GM12878 (cell line): ENCODE measurements around the gene EXO1. TPM values are rescaled to one million over a fixed set of nuclear protein-coding genes. Genes with fewer than 3 reads are reported as not detected.

Experiments
- ATAC-seq: fragments of 200-7000 bp; cut with Tn5 transposase; 3 replicates; pipeline ENCODE4 v1.9.1; 2020; ENCODE audit warnings: mild to moderate bottlenecking, moderate library complexity
- BruUV-seq: library from RNA; stranded (reverse); fragments of 400-500 nt; replicated peaks from 2 replicates; lab custom pipeline; 2021; lab: Mats Ljungman, UMichigan
- CTCF ChIA-PET: fragments of 300-600 bp; sonication (Branson Sonifier 250); formaldehyde crosslinking; extraction: SDS; loops from one replicate; lab custom pipeline; 2021; ENCODE audit warnings: inconsistent platforms; lab: Yijun Ruan, JAX
- POLR2A ChIA-PET: fragments of 350-600 bp; formaldehyde crosslinking; extraction: SDS; loops from one replicate; lab custom pipeline; 2021; ENCODE audit warnings: inconsistent platforms; lab: Charles Lee
- RAD21 ChIA-PET: fragments of 300-600 bp; sonication (Branson Sonifier 250); formaldehyde crosslinking; loops from one replicate; lab custom pipeline; 2023; ENCODE audit warnings: antibody characterized with exemption; ENCODE audit not compliant: unreplicated experiment; lab: Charles Lee
- SMC1A ChIA-PET: fragments of 300-600 bp; sonication (Branson Sonifier 250); formaldehyde crosslinking; loops from one replicate; lab custom pipeline; 2023; ENCODE audit not compliant: unreplicated experiment, uncharacterized antibody; lab: Charles Lee
- DNase-seq: peaks from one replicate; pipeline ENCODE4 v3.0.0-alpha.2; 2011; ENCODE audit warnings: low read depth, low spot score
- FAIRE-seq: peaks from 3 replicates; lab custom pipeline; 2011; peaks lifted over from hg19 to GRCh38; lab: Jason Lieb, UNC
- H2AFZ ChIP-seq: 2 replicates; pipeline ENCODE4 v1.6.0; 2011; ENCODE audit warnings: low read depth, low read length, control low read depth; ENCODE audit not compliant: control insufficient read depth
- H3K27ac ChIP-seq: 2 replicates; pipeline ENCODE4 v1.5.1; 2011; ENCODE audit warnings: control low read depth; ENCODE audit not compliant: control insufficient read depth, insufficient read depth
- H3K27me3 ChIP-seq, 2 experiments: replicated peaks in 1 of 2; 2 replicates each; pipeline versions ENCODE4 v1.6.0 to v1.6.1; 2011; ENCODE audit warnings: low read length in 1 of 2; ENCODE audit not compliant: control insufficient read depth in 2 of 2, insufficient read depth in 2 of 2
- H3K36me3 ChIP-seq, 2 experiments: 2 replicates each; pipeline ENCODE4 v1.5.1; 2011; ENCODE audit warnings: low read length in 1 of 2; ENCODE audit not compliant: control insufficient read depth in 2 of 2, insufficient read depth in 2 of 2
- H3K4me1 ChIP-seq: 2 replicates; pipeline ENCODE4 v1.6.1; 2011; ENCODE audit warnings: mild to moderate bottlenecking, low read length, moderate library complexity, mixed read lengths; ENCODE audit not compliant: control insufficient read depth, insufficient read depth
- H3K4me2 ChIP-seq: 2 replicates; pipeline ENCODE4 v1.6.0; 2011; ENCODE audit warnings: control low read depth; ENCODE audit not compliant: control insufficient read depth, insufficient read depth
- H3K4me3 ChIP-seq: fragments of 200-600 bp; sonication (generic); 2 replicates; pipeline ENCODE4 v1.5.1; 2016
- H3K79me2 ChIP-seq: 2 replicates; pipeline ENCODE4 v1.6.0; 2011; ENCODE audit warnings: low read length; ENCODE audit not compliant: control insufficient read depth, insufficient read depth
- H3K9ac ChIP-seq: 2 replicates; pipeline ENCODE4 v1.8.0; 2011; ENCODE audit warnings: low read length, control low read depth, mixed read lengths; ENCODE audit not compliant: control insufficient read depth, insufficient read depth
- H3K9me3 ChIP-seq: replicated peaks from 3 replicates; pipeline ENCODE4 v1.5.1; 2011; ENCODE audit warnings: mild to moderate bottlenecking, low read length; ENCODE audit not compliant: control insufficient read depth, insufficient read depth
- H4K20me1 ChIP-seq: 2 replicates; pipeline ENCODE4 v1.6.0; 2011; ENCODE audit not compliant: control insufficient read depth, insufficient read depth
- GATAD2B ChIP-seq: fragments of 450-650 bp; conservative IDR thresholded peaks from 2 replicates; pipeline ENCODE4 v1.6.1; 2017; ENCODE audit warnings: low read depth, mild to moderate bottlenecking, moderate library complexity
- HDGF ChIP-seq: fragments of 450-650 bp; IDR thresholded peaks from 2 replicates; pipeline ENCODE4 v1.6.1; 2016; ENCODE audit warnings: antibody characterized with exemption
- IRF5 ChIP-seq: fragments of 450-650 bp; IDR thresholded peaks from 2 replicates; pipeline ENCODE4 v1.6.1; 2017; ENCODE audit warnings: borderline replicate concordance
- NRF1 ChIP-seq: conservative IDR thresholded peaks from 2 replicates; pipeline ENCODE4 v1.6.1; 2011; ENCODE audit warnings: mild to moderate bottlenecking, low read depth, low read length, improper control_type of control experiment
- PML ChIP-seq: IDR thresholded peaks from 2 replicates; pipeline ENCODE4 v1.6.1; 2012; ENCODE audit warnings: low read length, inconsistent platforms
- POLR2A ChIP-seq: IDR thresholded peaks from 2 replicates; pipeline ENCODE4 v1.6.1; 2011; ENCODE audit warnings: low read depth, mild to moderate bottlenecking, low read length
- SMAD1 ChIP-seq: fragments of 450-650 bp; IDR thresholded peaks from 2 replicates; pipeline ENCODE4 v1.6.1; 2018; ENCODE audit warnings: mild to moderate bottlenecking, low read depth; ENCODE audit not compliant: partially characterized antibody
- SUZ12 ChIP-seq: fragments of 200-600 bp; sonication (generic); IDR thresholded peaks from one replicate; pipeline ENCODE4 v1.6.1; 2018; ENCODE audit warnings: antibody characterized with exemption, mild to moderate bottlenecking; ENCODE audit not compliant: unreplicated experiment
- ZNF384 ChIP-seq: IDR thresholded peaks from 2 replicates; pipeline ENCODE4 v1.6.1; 2012; ENCODE audit warnings: low read depth, mild to moderate bottlenecking, low read length, improper control_type of control experiment, borderline replicate concordance
- ZNF622 ChIP-seq: fragments of 450-650 bp; IDR thresholded peaks from 2 replicates; pipeline ENCODE4 v1.6.1; 2017; ENCODE audit warnings: mild to moderate bottlenecking, inconsistent platforms
- WGBS: methylation state at CpG from one replicate; pipeline ENCODE4 v1.1.6; 2016; ENCODE audit warnings: low lambda C conversion rate; ENCODE audit not compliant: insufficient replicate concordance, insufficient coverage; ENCODE audit errors: missing lambda C conversion rate; 5-methylcytosine and 5-hydroxymethylcytosine counted together
- in situ Hi-C: fragments of 300-500 bp; cut with MboI; formaldehyde crosslinking; loops from 9 replicates; pipeline ENCODE4 v1.14.3; 2018; ENCODE audit warnings: mixed read lengths
- intact Hi-C: fragments of 100-400 bp; cut with micrococcal nuclease; formaldehyde crosslinking; loops from one replicate; pipeline ENCODE4 v1.14.2; 2022; ENCODE audit not compliant: unreplicated experiment
- polyA plus RNA-seq, 11 experiments: library from polyadenylated mRNA; depleted of rRNA in 4 of 11; unstranded in 6 of 11; stranded (reverse) in 5 of 11; fragments of >200 nt; fragmentation: Nextera tagmentation in 4 of 11; fragmentation: Illumina TruSeq in 1 of 11; extraction: Ambion mirVana in 4 of 11; extraction: Trizol in 1 of 11; gene quantifications; 1 replicate in 1 of 11; 2 replicates in 10 of 11; pipeline versions ENCODE4 v1.2.1 to v1.2.3, GENCODE V29; 2011 to 2016; ENCODE audit warnings: inconsistent platforms in 2 of 11, missing spikeins in 2 of 11, low read depth in 1 of 11
- total RNA-seq, 4 experiments: library from RNA; depleted of rRNA in 3 of 4; stranded (reverse); fragments of >200 nt in 3 of 4; fragmentation: Illumina TruSeq in 1 of 4; extraction: Trizol in 1 of 4; gene quantifications; 2 replicates each; pipeline versions ENCODE4 v1.2.1 to v1.2.3, GENCODE V29; 2013 to 2021

The EXO1 gene
- total and polyA plus RNA-seq, 10 of the 15 experiments (the other 5 are each of a cell fraction or from before 2014, with no cell fraction given): 8.7 to 43.4 (median 30.6) TPM

DNA sequence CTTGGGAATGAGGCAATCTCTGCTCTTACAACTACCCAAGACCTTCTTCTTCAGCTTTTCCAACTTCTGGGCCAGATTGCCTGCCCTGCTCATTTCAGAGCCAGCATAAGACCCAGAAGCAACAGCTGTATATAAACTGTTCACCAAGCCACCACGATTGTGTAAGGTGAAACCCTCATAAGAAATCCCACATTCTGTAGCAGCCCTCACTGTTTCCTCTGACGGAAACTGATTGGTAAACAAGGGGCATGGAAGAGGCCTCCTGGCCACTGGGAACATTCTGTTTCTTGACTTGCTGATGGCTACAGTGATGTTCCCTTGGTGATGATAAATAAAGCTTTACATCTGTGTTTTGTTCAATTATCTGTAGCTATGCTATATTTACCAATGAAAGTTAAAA lies 39.7 kb upstream of the EXO1 start:
- Histone ChIP-seq H3K79me2 (no peaks in the 10 kb centered on the region), H3K9ac (no peak overlapping the region), H3K36me3 (no peaks in the 10 kb centered on the region), H3K4me1 (no peaks in the 10 kb centered on the region), H3K9me3 (no peaks in the 10 kb centered on the region), H3K27me3 (no peaks in the 10 kb centered on the region), H3K4me2 (no peak overlapping the region), H4K20me1 (no peaks in the 10 kb centered on the region), H3K27ac (no peak overlapping the region), H3K4me3 (no peak overlapping the region), H2AFZ (no peak overlapping the region)
- TF ChIP-seq SMAD1: no peak
- no peak for TF ChIP-seq POLR2A
- no peak for TF ChIP-seq ZNF384
- TF ChIP-seq NRF1: no peak
- TF ChIP-seq PML: no peak
- TF ChIP-seq SUZ12: no peak
- no peak for TF ChIP-seq HDGF
- no peak for TF ChIP-seq GATAD2B
- TF ChIP-seq ZNF622: no peak
- TF ChIP-seq IRF5: no peak
- RAD21 ChIA-PET: no interaction called here
- no peak for DNase-seq
- in situ Hi-C loops: no loop called here
- no TSS peak for BruUV-seq
- POLR2A ChIA-PET: no interaction called here
- FAIRE-seq: no peak
- intact Hi-C loops: no loop called here
- WGBS: 25% methylated on average over 2 of the region's 2 CpGs
- SMC1A ChIA-PET: no interaction called here
- no peak for ATAC-seq
- CTCF ChIA-PET: interaction anchor here (0.7 to 1.0 kb wide), 3 partner anchors 8 to 339 kb away, joined by 3 read pairs; no protein-coding TSS in a partner anchor
